AML-193 (cell line): ENCODE results near the gene EGF.

Experiments
- DNase-seq, 2 experiments: peaks; one replicate each; lab custom pipeline; 2025; lab: John Stamatoyannopoulos, UW

The EGF gene

GRCh38 chr4:109996526-109996925 lies 83.8 kb downstream of the EGF start:
- DNase-seq: no peak

GRCh38 chr4:109998867-109999584 lies 86.3 kb downstream of the EGF start:
- DNase-seq: peak; percentile 71 to 72

GRCh38 chr4:109999585-109999912 lies 86.9 kb downstream of the EGF start:
- no peak for DNase-seq

GRCh38 chr4:110002326-110002725 lies 89.6 kb downstream of the EGF start:
- DNase-seq: no peak

GRCh38 chr4:110003401-110004187 lies 90.9 kb downstream of the EGF start:
- no peak for DNase-seq

- no peak for DNase-seq
Observed at GRCh38 chr4:110004556-110004955, 91.9 kb downstream of the EGF start.

GRCh38 chr4:110005461-110006056 lies 92.9 kb downstream of the EGF start:
- DNase-seq: peak; percentile 53 to 74

- DNase-seq: no peak
Observed at GRCh38 chr4:110007217-110007616, 94.5 kb downstream of the EGF start.

GRCh38 chr4:110008540-110008939 lies 95.9 kb downstream of the EGF start:
- no peak for DNase-seq

- no peak for DNase-seq
Observed at GRCh38 chr4:110009550-110009949, 96.9 kb downstream of the EGF start.

- no peak for DNase-seq
Observed at GRCh38 chr4:110010797-110011196, 98.1 kb downstream of the EGF start.

GRCh38 chr4:110012917-110013316 lies 100.2 kb downstream of the EGF start:
- DNase-seq: no peak

GRCh38 chr4:110014233-110014632 lies 101.5 kb downstream of the EGF start:
- no peak for DNase-seq

- no peak for DNase-seq
Observed at GRCh38 chr4:110019153-110019552, 106.5 kb downstream of the EGF start.

- DNase-seq: no peak
Observed at GRCh38 chr4:110020139-110020538, 107.5 kb downstream of the EGF start.

- no peak for DNase-seq
Observed at GRCh38 chr4:110020646-110021443, 108.2 kb downstream of the EGF start.

- no peak for DNase-seq
Observed at GRCh38 chr4:110022457-110022856, 109.8 kb downstream of the EGF start.

GRCh38 chr4:110025056-110025455 lies 112.4 kb downstream of the EGF start:
- no peak for DNase-seq

GRCh38 chr4:110025718-110026117 lies 113.0 kb downstream of the EGF start:
- no peak for DNase-seq

GRCh38 chr4:110032603-110033002 lies 119.9 kb downstream of the EGF start:
- DNase-seq: peak; percentile 69 to 77

GRCh38 chr4:110033355-110034025 lies 120.8 kb downstream of the EGF start:
- no peak for DNase-seq

GRCh38 chr4:110034026-110034393 lies 121.3 kb downstream of the EGF start:
- DNase-seq: peak; percentile 86 to 87
